ENCODE results near the gene ZNF84. TPM values are rescaled to one million over a fixed set of nuclear protein-coding genes. Genes with fewer than 3 reads are reported as not detected.

Gene ZNF84
- total RNA-seq (2021) = 16.2 and 18.0 TPM in 2 replicates
- Bru-seq, nascent RNA = percentile 81 among the genes with signal in this experiment
- BruChase-seq, experiment 1, labeled RNA remaining after a 2-hour chase = percentile 84 among the genes with signal in this experiment
- percentile 70 among the genes with signal in this experiment for BruChase-seq, experiment 2, labeled RNA remaining after a 6-hour chase
- long read RNA-seq, transcript ZNF84-208 (5 exons, 3,237 nt) = major isoform, 8 of 25 reads
- long read RNA-seq, partial matches to known transcripts = 1 of 25 reads
- long read RNA-seq, other reads (novel, unspliced or antisense) = 15 of 25 reads

GRCh38 chr12:133037207-133038005 lies at the start of gene ZNF84:
Gene ZNF84, plus strand, starts transcription at chr12:133037509. Its CDS starts 3,959 bp downstream, at chr12:133041468.
- Histone ChIP-seq H3K9me2 (ENCODE audit: insufficient read depth) (no peaks in the 10 kb centered on the region), H3K4me1 (replicated peaks; ENCODE audit: insufficient read depth) (no peaks in the 10 kb centered on the region), H2AFZ (peak within 1 kb of the TSS; percentile 85), H3K27ac (peak within 1 kb of the TSS; percentile 80), H3K9me3 (ENCODE audit: insufficient read depth, low read depth) (peaks cover 47% of the 10 kb centered on the region), H3F3A (ENCODE audit: insufficient read depth, low read depth) (peaks cover 4% of the 10 kb centered on the region; the same call in 1 of the 2 replicates), H3K36me3 (ENCODE audit: low read depth) (peaks cover 42% of the 10 kb centered on the region), H3K79me2 (ENCODE audit: low read depth) (peaks cover 31% of the 10 kb centered on the region), H3K4me3 (peak within 1 kb of the TSS; percentile 80), H3K27me3 (ENCODE audit: insufficient read depth, low read depth) (no peaks in the 10 kb centered on the region; the same call in 1 of the 2 replicates), H4K20me1 (ENCODE audit: insufficient read depth) (no peaks in the 10 kb centered on the region), H3K4me2 (peak within 1 kb of the TSS; percentile 81)
- intact Hi-C loops (cut with micrococcal nuclease; ENCODE audit: unreplicated experiment) = loop anchor here (1.0 kb wide), 3 partner anchors 43 to 144 kb away; partner anchors contain the start of genes ZNF140, ZNF26 and ZNF268
- DNase-seq = peak; percentile 88 to 92
- ChIA-PET POLR2A (ENCODE audit: unreplicated experiment) (no interaction called here), CTCF (no interaction called here)
- TF ChIP-seq CTCF (conservative IDR thresholded peaks at IDR 0.05) (no peak), EZH2 (IDR thresholded peaks at IDR 0.05; ENCODE audit: low read depth) (no peak)
- BruUV-seq (replicated peaks) = no TSS peak

DNA sequence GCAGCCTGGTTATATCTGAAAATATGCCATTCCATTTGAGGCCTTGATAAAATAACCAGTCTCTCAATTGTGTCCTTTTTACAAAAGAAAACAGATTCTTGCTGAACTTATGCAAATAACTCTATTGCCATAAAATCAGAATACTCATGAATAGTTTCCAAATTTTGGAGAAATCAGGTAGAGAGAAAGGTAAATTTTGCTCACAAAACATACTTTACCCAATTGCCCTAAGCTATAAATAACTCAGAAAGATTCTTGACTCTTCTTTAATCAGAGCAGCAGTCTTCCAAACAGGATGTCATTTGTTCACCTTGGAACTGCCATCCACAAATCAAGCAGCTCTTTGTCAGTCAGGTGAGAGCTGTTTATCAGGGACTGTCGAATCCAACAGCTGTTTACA lies 38.6 kb upstream of the ZNF84 start:
- Histone ChIP-seq H3K27ac (no peak overlapping the region), H3K4me1 (replicated peaks; ENCODE audit: insufficient read depth) (no peaks in the 10 kb centered on the region), H4K20me1 (ENCODE audit: insufficient read depth) (no peaks in the 10 kb centered on the region), H3K36me3 (ENCODE audit: low read depth) (no peaks in the 10 kb centered on the region), H3K4me3 (no peak overlapping the region), H3F3A (ENCODE audit: insufficient read depth, low read depth) (no peaks in the 10 kb centered on the region), H3K4me2 (no peak overlapping the region), H3K9me3 (ENCODE audit: insufficient read depth, low read depth) (peaks cover 35% of the 10 kb centered on the region), H3K27me3 (ENCODE audit: insufficient read depth, low read depth) (no peaks in the 10 kb centered on the region), H3K79me2 (ENCODE audit: low read depth) (peaks cover 19% of the 10 kb centered on the region), H2AFZ (no peak overlapping the region), H3K9me2 (ENCODE audit: insufficient read depth) (no peaks in the 10 kb centered on the region)
- BruUV-seq (replicated peaks) = no TSS peak
- no peak for TF ChIP-seq CTCF (conservative IDR thresholded peaks at IDR 0.05)
- TF ChIP-seq EZH2 (IDR thresholded peaks at IDR 0.05; ENCODE audit: low read depth) = no peak
- no peak for DNase-seq
- intact Hi-C loops (cut with micrococcal nuclease; ENCODE audit: unreplicated experiment) = no loop called here
- CTCF ChIA-PET = no interaction called here
- POLR2A ChIA-PET (ENCODE audit: unreplicated experiment) = no interaction called here

DNA sequence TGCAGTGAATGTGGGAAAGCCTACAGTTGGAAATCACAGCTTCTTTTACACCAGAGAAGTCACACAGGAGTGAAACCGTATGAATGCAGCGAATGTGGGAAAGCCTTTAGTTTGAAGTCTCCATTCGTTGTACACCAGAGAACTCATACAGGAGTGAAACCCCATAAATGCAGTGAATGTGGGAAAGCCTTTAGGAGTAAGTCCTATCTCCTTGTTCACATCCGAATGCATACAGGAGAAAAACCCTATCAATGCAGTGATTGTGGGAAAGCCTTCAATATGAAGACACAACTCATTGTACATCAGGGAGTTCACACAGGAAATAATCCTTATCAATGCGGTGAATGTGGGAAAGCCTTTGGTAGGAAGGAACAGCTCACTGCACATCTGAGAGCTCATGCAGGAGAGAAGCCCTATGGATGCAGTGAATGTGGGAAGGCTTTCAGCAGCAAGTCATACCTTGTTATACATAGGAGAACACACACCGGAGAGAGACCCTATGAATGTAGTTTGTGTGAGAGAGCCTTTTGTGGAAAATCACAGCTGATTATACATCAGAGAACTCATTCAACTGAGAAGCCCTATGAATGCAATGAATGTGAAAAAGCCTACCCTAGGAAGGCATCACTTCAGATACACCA lies 26.5 kb upstream of the ZNF84 start:
- Histone ChIP-seq H3K4me1 (replicated peaks; ENCODE audit: insufficient read depth) (no peaks in the 10 kb centered on the region), H2AFZ (no peak overlapping the region), H3K9me2 (ENCODE audit: insufficient read depth) (no peaks in the 10 kb centered on the region), H3K9me3 (ENCODE audit: insufficient read depth, low read depth) (peaks cover 49% of the 10 kb centered on the region), H3K27ac (no peak overlapping the region), H3K27me3 (ENCODE audit: insufficient read depth, low read depth) (no peaks in the 10 kb centered on the region), H3K79me2 (ENCODE audit: low read depth) (no peaks in the 10 kb centered on the region), H3F3A (ENCODE audit: insufficient read depth, low read depth) (no peaks in the 10 kb centered on the region), H3K36me3 (ENCODE audit: low read depth) (peaks cover 74% of the 10 kb centered on the region), H3K4me3 (no peak overlapping the region), H3K4me2 (no peak overlapping the region), H4K20me1 (ENCODE audit: insufficient read depth) (no peaks in the 10 kb centered on the region)
- TF ChIP-seq EZH2 (IDR thresholded peaks at IDR 0.05; ENCODE audit: low read depth) (no peak), CTCF (conservative IDR thresholded peaks at IDR 0.05) (no peak)
- ChIA-PET POLR2A (ENCODE audit: unreplicated experiment) (no interaction called here), CTCF (no interaction called here)
- BruUV-seq (replicated peaks) = no TSS peak
- DNase-seq = no peak
- intact Hi-C loops (cut with micrococcal nuclease; ENCODE audit: unreplicated experiment) = no loop called here

Measured in PC-9 (cell line).